EH (cell line): ENCODE measurements around the gene CLEC19A.

Experiments
- DNase-seq: peaks from one replicate; pipeline ENCODE4 v3.0.0-alpha.2; 2015; ENCODE audit warnings: low read depth

The CLEC19A gene

GRCh38 chr16:19285431-19285830 lies at the start of gene CLEC19A:
TSS of gene CLEC19A (plus strand) at chr16:19285731. CDS start at chr16:19285852, 121 bp downstream.
- no peak for DNase-seq

GRCh38 chr16:19235886-19236285 lies 49.6 kb upstream of the CLEC19A start:
- no peak for DNase-seq

GRCh38 chr16:19236561-19237209 lies 48.8 kb upstream of the CLEC19A start:
- DNase-seq, result no peak

DNA sequence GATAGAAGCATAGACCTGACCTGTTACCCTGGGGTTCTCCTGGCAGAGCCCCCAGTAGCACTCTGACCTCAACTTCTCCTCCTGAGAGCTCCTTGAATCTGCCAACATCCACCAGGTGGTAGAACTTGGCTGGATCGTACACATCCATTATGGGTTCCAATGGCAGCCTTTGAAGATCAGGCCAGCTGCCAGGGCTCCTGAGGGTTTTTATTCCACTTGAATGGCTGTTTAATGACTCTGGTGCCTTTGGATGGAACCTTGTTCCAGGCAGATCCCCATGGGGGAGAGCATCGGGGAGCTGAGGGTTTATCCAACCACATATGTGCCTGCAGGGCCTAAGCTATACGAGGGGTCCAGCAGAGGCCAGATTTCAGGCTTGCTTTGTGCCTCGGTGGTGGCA lies 47.1 kb upstream of the CLEC19A start:
- no peak for DNase-seq

- no peak for DNase-seq
Measured at GRCh38 chr16:19239511-19240155, 45.9 kb upstream of the CLEC19A start.

GRCh38 chr16:19240494-19240893 lies 45.0 kb upstream of the CLEC19A start:
- DNase-seq, result no peak

GRCh38 chr16:19241512-19241911 lies 44.0 kb upstream of the CLEC19A start:
- DNase-seq, result no peak

- DNase-seq, result no peak
Measured at GRCh38 chr16:19242186-19242585, 43.3 kb upstream of the CLEC19A start.

DNA sequence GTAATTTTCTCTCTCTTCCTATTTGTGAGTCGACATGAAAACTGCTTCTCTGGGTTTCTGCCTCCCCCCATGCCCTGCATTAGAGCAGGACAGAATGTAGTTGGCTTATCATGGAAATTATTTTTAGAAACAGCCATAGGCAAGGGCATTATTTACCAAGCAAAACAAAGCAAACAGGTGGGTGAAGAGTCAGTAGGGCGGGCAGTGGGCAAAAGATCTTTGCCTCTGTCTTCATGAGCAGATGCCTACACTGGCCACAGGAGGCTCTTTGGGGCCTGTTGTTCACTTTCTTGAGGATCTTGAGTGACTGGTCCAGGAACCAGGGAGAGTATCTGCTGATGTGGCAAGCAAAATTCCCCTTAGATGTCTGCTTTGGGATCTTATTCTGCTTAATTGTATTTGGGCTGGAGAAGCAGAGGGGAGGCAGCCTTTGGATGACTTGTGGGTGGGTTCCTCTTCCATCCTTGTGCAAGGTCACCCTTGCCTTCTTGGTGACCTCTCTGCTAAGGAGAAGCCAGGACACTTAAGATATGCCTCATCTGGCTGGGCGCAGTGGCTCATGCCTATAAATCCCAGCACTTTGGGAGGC lies 42.5 kb upstream of the CLEC19A start:
- DNase-seq, result no peak

DNA sequence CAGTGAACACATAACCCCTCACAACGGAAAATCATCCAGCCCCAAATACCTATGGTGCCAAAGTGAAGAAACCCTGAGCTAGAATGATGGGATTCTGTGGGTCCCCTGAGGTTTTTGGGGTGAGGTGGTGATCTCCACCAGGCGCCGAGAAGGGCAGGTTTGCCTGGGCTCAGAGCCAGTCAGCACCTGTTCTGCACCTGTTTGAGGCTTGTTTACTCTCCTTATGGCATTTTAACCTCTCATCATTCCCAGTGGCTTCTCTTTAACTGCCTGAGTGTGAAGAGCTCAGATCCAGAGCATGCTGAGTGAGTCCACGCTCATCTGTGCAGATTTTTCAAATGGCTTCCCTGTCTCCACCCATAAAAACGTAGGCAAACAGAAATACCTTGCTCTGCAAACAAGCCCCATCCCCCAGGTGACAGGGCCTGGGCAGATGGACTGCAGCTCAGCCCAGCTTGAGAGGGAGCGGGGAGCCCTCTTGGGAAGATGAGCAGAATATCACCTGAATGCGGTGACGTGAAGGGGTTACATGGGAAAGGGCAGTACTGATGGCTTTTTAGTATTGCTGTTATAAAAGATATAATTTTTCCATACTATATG lies 40.1 kb upstream of the CLEC19A start:
- no peak for DNase-seq

- DNase-seq, result no peak
Measured at GRCh38 chr16:19252904-19253303, 32.6 kb upstream of the CLEC19A start.

GRCh38 chr16:19254611-19255010 lies 30.9 kb upstream of the CLEC19A start:
- no peak for DNase-seq

DNA sequence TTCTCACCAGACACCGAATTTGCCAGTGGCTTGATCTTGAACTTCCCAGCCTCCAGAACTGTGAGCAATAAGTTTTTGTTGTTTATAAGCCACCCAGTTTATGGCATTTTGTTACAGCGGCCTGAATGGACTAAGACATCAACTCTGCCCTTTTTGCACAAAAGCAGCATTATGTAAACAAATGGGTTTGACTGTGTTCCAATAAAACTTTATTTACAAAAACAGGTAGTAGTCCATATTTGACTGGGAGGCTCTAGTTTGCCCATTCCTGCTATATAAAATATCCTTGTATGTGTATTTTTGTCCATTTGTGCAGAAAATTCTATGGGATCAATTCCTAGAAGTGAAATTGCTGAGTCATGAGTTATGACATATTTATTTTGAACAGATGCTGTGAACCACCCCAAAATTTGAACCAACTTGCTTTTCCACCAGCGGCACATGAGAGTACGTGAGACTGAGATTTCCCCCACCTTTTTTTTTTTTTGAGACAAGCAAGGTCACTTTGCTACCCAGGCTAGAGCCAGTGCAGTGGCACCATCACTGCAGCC lies 21.3 kb upstream of the CLEC19A start:
- DNase-seq, result no peak

GRCh38 chr16:19265380-19265930 lies 20.1 kb upstream of the CLEC19A start:
- DNase-seq, result no peak

- DNase-seq, result no peak
Measured at GRCh38 chr16:19266774-19267173, 18.8 kb upstream of the CLEC19A start.

DNA sequence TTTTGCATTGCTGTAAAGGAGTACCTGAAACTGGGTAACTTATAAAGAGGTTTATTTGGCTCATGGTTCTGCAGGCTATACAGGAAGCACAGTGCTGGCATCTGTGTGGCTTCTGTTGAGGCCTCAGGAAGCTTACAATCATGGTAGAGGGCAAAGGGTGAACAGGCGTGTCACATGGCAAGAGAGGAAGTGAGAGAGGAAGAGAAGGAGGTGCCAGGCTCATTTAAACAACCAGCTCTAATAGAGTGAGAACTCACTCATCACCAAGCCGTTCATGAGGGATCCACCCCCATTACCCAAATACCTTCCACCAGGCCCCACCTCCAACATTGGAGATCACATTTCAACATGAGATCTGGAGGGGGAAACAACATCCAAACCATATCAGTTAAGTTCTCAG lies 16.4 kb upstream of the CLEC19A start:
- DNase-seq, result no peak

DNA sequence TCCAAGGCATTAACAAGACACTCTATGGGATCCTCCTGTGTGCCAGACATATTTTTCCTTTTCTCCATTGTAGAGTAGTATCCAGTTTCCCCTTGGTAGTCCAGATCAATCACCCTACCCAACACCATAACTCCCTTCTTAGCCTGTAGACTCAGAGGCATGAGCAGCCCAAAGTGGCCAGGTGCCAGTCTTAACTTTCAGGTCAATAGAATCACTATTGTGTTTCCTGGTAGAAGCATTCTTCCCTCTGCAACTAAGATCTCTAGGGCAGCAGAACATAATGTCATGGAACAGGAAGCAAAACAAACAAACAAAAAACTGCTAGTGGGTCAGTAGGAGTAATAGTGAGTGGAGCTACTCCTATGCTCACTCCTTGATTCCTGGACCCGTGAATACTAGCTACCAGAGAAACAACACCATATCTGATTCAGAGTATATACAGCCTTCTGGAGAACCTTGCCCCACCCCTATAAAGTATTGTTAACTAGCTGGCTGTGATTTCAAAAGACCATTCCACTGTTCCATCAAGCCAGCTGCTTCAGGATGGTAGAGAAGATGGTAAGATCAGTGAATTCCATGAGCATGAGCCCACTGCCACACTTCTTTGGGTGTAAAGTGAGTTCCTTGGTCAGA lies 11.2 kb upstream of the CLEC19A start:
- DNase-seq, result no peak

DNA sequence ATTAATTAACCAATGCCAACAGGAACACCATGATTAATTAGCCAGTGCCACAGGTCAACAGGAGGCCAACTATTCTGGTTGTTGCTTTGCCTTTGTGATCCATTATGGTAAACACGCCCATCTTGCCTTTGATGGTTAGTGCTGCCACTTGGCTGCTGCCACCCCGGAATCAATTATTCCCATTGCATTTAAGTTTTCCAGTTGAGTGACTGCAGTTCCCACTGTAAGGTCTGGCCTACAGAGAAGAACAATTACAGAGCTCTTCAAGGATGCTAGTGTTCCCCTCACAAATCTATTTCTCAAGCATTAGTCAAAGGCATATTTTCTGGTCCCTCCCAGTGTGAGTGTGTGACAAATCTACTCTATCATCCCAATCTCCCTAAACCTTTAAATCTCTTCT lies 7.1 kb upstream of the CLEC19A start:
- DNase-seq, result no peak

GRCh38 chr16:19281246-19281645 lies 4.3 kb upstream of the CLEC19A start:
- DNase-seq, result no peak

DNA sequence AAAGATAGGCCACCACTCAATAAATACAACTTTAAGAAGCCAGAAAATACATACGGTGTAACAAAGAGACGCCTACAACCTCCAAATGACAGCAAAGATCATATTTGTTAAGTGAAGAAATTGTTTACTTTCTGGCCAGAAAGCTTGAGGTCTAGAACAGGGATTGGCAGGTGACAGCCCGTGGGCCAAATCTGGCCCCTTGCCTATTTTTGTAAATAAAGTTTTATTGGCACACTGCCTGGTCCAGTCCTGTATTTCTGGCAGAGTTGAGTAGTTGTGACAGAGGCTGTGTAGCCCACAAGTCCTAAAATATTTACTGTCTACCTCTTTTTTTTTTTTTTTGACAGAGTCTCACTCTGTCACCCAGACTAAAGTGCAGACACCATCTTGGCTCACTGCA lies 3.4 kb upstream of the CLEC19A start:
- DNase-seq, result no peak

GRCh38 chr16:19283637-19284036 lies 1.9 kb upstream of the CLEC19A start:
- no peak for DNase-seq

GRCh38 chr16:19284207-19284606 lies 1.3 kb upstream of the CLEC19A start:
- DNase-seq, result no peak
